Fibroblast of mammary gland (primary cell): ENCODE data around the gene TSHZ2.

ENCODE experiments used
- DNase-seq: peaks from one replicate; pipeline ENCODE4 v3.0.0-alpha.2; 2010; ENCODE audit warnings: low read depth
- H3K4me3 ChIP-seq: 2 replicates; pipeline ENCODE4 v1.5.1; 2011; ENCODE audit warnings: low read depth, mild to moderate bottlenecking, low read length, moderate library complexity; ENCODE audit not compliant: control insufficient read depth
- CTCF ChIP-seq: conservative IDR thresholded peaks from 2 replicates; pipeline ENCODE4 v1.5.1; 2011; ENCODE audit warnings: low read depth, low read length, inconsistent platforms; ENCODE audit not compliant: control insufficient read depth, insufficient read depth

TSHZ2 gene

GRCh38 chr20:53402233-53403005 lies 430.3 kb downstream of the TSHZ2 start:
- no peak for DNase-seq
- TF ChIP-seq CTCF: no peak
- H3K4me3 ChIP-seq: no peak overlapping the region

- TF ChIP-seq CTCF: no peak
- no peak overlapping the region for H3K4me3 ChIP-seq
- DNase-seq: no peak
Measured at GRCh38 chr20:53403029-53403428, 430.9 kb downstream of the TSHZ2 start.

GRCh38 chr20:53405139-53405538 lies 433.0 kb downstream of the TSHZ2 start:
- no peak overlapping the region for H3K4me3 ChIP-seq
- no peak for TF ChIP-seq CTCF
- DNase-seq: no peak

GRCh38 chr20:53406580-53406979 lies 434.4 kb downstream of the TSHZ2 start:
- TF ChIP-seq CTCF: no peak

GRCh38 chr20:53408691-53409446 lies 436.7 kb downstream of the TSHZ2 start:
- TF ChIP-seq CTCF: no peak
- DNase-seq: peak; percentile 57
- no peak overlapping the region for H3K4me3 ChIP-seq

More at GRCh38 chr20:53406580-53406979, 434.4 kb downstream of the TSHZ2 start:
- H3K4me3 ChIP-seq: no peak overlapping the region
- DNase-seq: no peak

GRCh38 chr20:53409447-53409717 lies 437.2 kb downstream of the TSHZ2 start:
- TF ChIP-seq CTCF: no peak
- no peak for DNase-seq
- no peak overlapping the region for H3K4me3 ChIP-seq
